SU-DHL-6 (cell line): Measurements from ENCODE around the gene PET117.
"Not testable (repeated sequence)": the region's sequence is repeated elsewhere in the genome, so short reads cannot be mapped to it uniquely, and the experiment has no call there.

Source experiments
- EZH2phosphoT487 ChIP-seq: fragments of 200-600 bp; sonication (generic), shearing (Covaris generic); conservative IDR thresholded peaks from 2 replicates; pipeline ENCODE4 v1.6.1; 2018; ENCODE audit warnings: mild to moderate bottlenecking, antibody characterized with exemption, low read length, moderate library complexity, mixed read lengths
- TF ChIP-seq, protein P1 (sequence below): fragments of 200-600 bp; sonication (generic); IDR thresholded peaks from one replicate; pipeline ENCODE4 v1.5.1; 2017; ENCODE audit warnings: antibody characterized with exemption, mild to moderate bottlenecking, low read length, moderate library complexity; ENCODE audit not compliant: insufficient read depth, poor library complexity, severe bottlenecking

DNA sequence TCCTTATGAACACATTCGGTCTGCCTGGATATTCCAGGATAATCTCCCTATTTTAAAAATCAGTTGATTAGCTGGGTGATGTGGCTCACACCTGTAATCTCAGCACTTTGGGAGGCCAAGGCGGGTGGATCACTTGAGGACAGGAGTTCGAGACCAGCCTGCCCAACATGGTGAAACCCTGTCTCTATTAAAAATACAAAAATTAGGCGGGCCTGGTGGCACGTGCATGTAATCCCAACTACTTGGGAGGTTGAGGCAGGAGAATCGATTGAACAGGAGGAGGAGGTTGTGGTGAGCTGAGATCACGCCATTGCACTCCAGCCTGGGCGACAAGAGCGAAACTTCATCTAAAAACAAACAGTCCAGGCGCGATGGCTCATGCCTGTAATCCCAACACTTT is 48.8 kb upstream of the PET117 start:
- TF ChIP-seq, protein P1, sequence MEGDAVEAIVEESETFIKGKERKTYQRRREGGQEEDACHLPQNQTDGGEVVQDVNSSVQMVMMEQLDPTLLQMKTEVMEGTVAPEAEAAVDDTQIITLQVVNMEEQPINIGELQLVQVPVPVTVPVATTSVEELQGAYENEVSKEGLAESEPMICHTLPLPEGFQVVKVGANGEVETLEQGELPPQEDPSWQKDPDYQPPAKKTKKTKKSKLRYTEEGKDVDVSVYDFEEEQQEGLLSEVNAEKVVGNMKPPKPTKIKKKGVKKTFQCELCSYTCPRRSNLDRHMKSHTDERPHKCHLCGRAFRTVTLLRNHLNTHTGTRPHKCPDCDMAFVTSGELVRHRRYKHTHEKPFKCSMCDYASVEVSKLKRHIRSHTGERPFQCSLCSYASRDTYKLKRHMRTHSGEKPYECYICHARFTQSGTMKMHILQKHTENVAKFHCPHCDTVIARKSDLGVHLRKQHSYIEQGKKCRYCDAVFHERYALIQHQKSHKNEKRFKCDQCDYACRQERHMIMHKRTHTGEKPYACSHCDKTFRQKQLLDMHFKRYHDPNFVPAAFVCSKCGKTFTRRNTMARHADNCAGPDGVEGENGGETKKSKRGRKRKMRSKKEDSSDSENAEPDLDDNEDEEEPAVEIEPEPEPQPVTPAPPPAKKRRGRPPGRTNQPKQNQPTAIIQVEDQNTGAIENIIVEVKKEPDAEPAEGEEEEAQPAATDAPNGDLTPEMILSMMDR, result not testable (repeated sequence)
- TF ChIP-seq EZH2phosphoT487, result not testable (repeated sequence)
